ENCODE results near the gene KRT40.

DNA sequence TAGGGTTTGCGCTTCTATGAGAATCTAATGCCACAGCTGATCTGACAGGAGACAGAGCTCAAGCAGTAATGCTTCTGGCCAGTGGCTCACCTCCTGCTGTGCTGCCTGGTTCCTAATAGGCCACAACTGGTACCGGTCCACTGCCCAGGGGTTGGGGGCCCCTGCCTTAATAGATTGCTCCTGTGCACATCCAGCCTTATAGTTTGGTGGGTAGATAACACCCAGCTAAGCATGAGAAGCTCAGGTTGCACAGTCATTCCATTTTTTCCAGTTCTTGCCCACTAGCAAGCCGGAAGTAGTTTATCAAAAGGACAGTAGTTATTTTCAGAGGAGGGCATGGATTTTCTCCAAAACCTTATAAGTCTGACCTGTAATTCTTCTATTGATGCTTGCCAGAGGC lies 35.3 kb upstream of the KRT40 start:
- TF ChIP-seq, protein P1, sequence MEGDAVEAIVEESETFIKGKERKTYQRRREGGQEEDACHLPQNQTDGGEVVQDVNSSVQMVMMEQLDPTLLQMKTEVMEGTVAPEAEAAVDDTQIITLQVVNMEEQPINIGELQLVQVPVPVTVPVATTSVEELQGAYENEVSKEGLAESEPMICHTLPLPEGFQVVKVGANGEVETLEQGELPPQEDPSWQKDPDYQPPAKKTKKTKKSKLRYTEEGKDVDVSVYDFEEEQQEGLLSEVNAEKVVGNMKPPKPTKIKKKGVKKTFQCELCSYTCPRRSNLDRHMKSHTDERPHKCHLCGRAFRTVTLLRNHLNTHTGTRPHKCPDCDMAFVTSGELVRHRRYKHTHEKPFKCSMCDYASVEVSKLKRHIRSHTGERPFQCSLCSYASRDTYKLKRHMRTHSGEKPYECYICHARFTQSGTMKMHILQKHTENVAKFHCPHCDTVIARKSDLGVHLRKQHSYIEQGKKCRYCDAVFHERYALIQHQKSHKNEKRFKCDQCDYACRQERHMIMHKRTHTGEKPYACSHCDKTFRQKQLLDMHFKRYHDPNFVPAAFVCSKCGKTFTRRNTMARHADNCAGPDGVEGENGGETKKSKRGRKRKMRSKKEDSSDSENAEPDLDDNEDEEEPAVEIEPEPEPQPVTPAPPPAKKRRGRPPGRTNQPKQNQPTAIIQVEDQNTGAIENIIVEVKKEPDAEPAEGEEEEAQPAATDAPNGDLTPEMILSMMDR (IDR thresholded peaks at IDR 0.05; ENCODE audit: low read depth, low read length), result no peak
- TF ChIP-seq POLR2A (IDR thresholded peaks at IDR 0.05; ENCODE audit: extremely low read depth, insufficient read length), result no peak
- TF ChIP-seq, protein P2, sequence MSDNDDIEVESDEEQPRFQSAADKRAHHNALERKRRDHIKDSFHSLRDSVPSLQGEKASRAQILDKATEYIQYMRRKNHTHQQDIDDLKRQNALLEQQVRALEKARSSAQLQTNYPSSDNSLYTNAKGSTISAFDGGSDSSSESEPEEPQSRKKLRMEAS (IDR thresholded peaks at IDR 0.05; ENCODE audit: low read depth, low read length), result no peak

All from NB4 (cell line).